Common myeloid progenitor, CD34-positive (primary cell): Measurements from ENCODE around the gene PTPRD.

Experiments used
- CTCF ChIA-PET: fragments of 350-600 bp; sonication (Branson Sonifier 250); formaldehyde crosslinking; loops from one replicate; lab custom pipeline; 2021; ENCODE audit warnings: antibody characterized with exemption; lab: Charles Lee
- POLR2A ChIA-PET: fragments of 350-600 bp; sonication (Branson Sonifier 250); formaldehyde crosslinking; loops from one replicate; lab custom pipeline; 2021; ENCODE audit warnings: antibody characterized with exemption; lab: Charles Lee
- DNase-seq, 3 donors: peaks; one replicate each; pipeline versions ENCODE4 v3.0.0 to v3.0.0-alpha.2; 2013
- H3K27ac ChIP-seq, 2 experiments: 1 replicate in 1 of 2; 2 replicates in 1 of 2; pipeline ENCODE4 v1.7.0; 2013; ENCODE audit warnings: inconsistent platforms in 2 of 2, low read length in 2 of 2, mild to moderate bottlenecking in 2 of 2, low read depth in 1 of 2, moderate library complexity in 1 of 2; ENCODE audit not compliant: severe bottlenecking in 2 of 2, insufficient read depth in 1 of 2, poor library complexity in 1 of 2
- H3K27me3 ChIP-seq, 5 experiments: replicated peaks in 2 of 5; 1 replicate in 3 of 5; 2 replicates in 2 of 5; pipeline versions ENCODE4 v1.6.1 to v1.7.0; 2013; ENCODE audit warnings: low read length in 4 of 5, mild to moderate bottlenecking in 2 of 5, moderate library complexity in 2 of 5, inconsistent platforms in 1 of 5; ENCODE audit not compliant: insufficient read depth in 5 of 5, control insufficient read depth in 4 of 5
- H3K36me3 ChIP-seq, 4 experiments: 1 replicate in 2 of 4; 2 replicates in 2 of 4; pipeline versions ENCODE4 v1.6.1 to v1.7.0; 2013; ENCODE audit warnings: low read length in 3 of 4, control low read depth in 1 of 4, mild to moderate bottlenecking in 1 of 4; ENCODE audit not compliant: control insufficient read depth in 4 of 4, insufficient read depth in 4 of 4
- H3K4me1 ChIP-seq, 4 experiments: 1 replicate in 3 of 4; 2 replicates in 1 of 4; pipeline versions ENCODE4 v1.6.1 to v1.7.1; 2013; ENCODE audit warnings: low read length in 3 of 4, mild to moderate bottlenecking in 3 of 4, control low read depth in 1 of 4, inconsistent platforms in 1 of 4, moderate library complexity in 1 of 4; ENCODE audit not compliant: control insufficient read depth in 4 of 4, insufficient read depth in 4 of 4; ENCODE audit errors: control extremely low read depth in 1 of 4
- H3K4me3 ChIP-seq, 7 experiments: 1 replicate in 4 of 7; 2 replicates in 3 of 7; pipeline versions ENCODE4 v1.5.1 to v1.7.0; 2013; ENCODE audit warnings: mild to moderate bottlenecking in 7 of 7, low read length in 6 of 7, moderate library complexity in 6 of 7, inconsistent platforms in 2 of 7, low read depth in 2 of 7, control low read depth in 1 of 7; ENCODE audit not compliant: insufficient read depth in 4 of 7, control insufficient read depth in 1 of 7; ENCODE audit errors: extremely low read depth in 1 of 7
- H3K9me3 ChIP-seq, 5 experiments: 1 replicate in 4 of 5; 2 replicates in 1 of 5; pipeline versions ENCODE4 v1.6.1 to v1.7.1; 2013; ENCODE audit warnings: low read length in 4 of 5, mild to moderate bottlenecking in 2 of 5, inconsistent platforms in 1 of 5, low read depth in 1 of 5, moderate library complexity in 1 of 5; ENCODE audit not compliant: control insufficient read depth in 4 of 5, insufficient read depth in 2 of 5; ENCODE audit errors: control extremely low read depth in 1 of 5
- WGBS: methylation state at CpG from one replicate; pipeline ENCODE4 v1.1.5; 2013; ENCODE audit not compliant: insufficient coverage; 5-methylcytosine and 5-hydroxymethylcytosine counted together

Gene PTPRD

DNA sequence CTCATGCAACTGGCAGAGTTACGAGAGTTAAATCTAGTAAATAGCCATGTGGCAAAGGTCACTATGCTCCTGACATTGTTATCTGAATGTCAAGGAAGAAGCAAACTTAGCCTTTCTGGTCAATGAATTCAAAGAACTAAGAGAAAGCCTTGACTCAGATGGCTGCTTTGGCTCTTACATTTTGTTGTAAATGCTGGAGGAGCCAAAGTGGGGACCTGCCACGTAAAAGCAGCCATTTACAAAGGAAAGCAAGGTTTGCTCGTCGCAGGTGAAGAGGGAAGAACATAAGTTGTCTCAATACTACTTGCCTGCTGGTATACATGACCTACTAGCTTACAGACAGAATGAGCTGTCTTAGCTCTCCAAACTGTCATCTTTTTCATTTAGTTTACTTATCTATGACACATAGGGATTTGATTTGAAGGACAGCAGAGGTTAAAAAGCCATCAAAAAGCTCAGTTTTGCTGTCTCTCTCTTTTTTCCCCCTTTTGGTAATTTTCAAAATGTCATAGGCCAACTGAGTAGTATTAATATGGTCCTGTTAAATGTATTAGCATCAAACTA lies 1760.4 kb downstream of the PTPRD start:
- Histone ChIP-seq H3K9me3 (no peaks in the 10 kb centered on the region), H3K4me1 (peaks cover 8 to 15% (median 10%) of the 10 kb centered on the region in 4 experiments), H3K27me3 (peaks cover 0 to 15% (median 4%) of the 10 kb centered on the region in 5 experiments), H3K36me3 (no peaks in the 10 kb centered on the region), H3K27ac (no peak overlapping the region), H3K4me3 (no peak overlapping the region)
- ChIA-PET POLR2A (no interaction called here), CTCF (interaction anchor here (2.6 kb wide), 1 partner anchor 367 kb away, joined by 8 read pairs; no protein-coding TSS in a partner anchor)
- 100% methylated on average over 4 of the region's 4 CpGs for WGBS
- no peak for DNase-seq

DNA sequence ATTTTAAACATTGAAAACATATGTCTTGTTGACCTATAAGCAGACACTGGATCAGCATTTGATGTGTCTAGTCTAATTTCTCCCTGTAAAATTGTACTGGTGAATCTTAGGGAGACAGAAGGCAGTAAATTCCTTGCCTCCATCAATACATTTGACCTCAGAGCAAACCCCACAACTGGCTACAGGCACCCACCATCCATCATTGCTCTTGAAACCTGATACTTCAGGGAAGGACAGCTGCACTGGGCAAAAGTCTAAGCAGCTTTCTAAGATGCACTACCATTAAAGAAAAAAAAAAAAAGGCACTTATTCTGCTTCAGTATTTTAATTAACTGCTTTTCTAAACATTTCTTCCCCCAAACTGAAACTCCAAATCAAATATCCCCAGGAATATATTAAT lies 1761.9 kb downstream of the PTPRD start:
- no peak overlapping the region for H3K27ac ChIP-seq
- CTCF ChIA-PET: interaction anchor here (1.4 to 1.5 kb wide), 2 partner anchors 26 to 334 kb away, joined by 3 to 5 read pairs; no protein-coding TSS in a partner anchor
- H3K27me3 ChIP-seq: peaks cover 0 to 7% (median 0%) of the 10 kb centered on the region in 5 experiments

DNA sequence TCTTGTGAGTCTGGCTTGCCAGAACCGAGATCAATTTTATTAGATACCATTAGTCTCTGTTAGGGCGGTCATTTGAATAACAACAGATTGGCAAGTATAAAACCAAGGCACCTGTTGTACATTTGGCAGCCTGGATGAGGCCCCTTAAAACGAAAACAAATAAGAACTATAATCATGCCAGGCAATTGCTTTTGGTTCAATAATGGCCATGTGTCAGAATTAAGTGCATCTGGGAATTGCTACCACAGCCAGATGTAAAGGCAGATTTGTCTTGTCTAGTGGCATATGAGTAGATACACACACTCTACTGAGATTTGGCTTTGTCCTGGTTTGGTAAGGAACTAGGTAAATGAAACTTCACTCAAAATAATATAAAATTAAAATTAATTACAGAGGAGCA lies 1767.0 kb downstream of the PTPRD start:
- Histone ChIP-seq H3K27ac (no peak overlapping the region), H3K4me3 (no peak overlapping the region), H3K36me3 (no peaks in the 10 kb centered on the region), H3K4me1 (no peaks in the 10 kb centered on the region), H3K9me3 (peaks cover 0 to 6% (median 1%) of the 10 kb centered on the region in 5 experiments), H3K27me3 (no peaks in the 10 kb centered on the region)
- WGBS: 95% methylated on average over 2 of the region's 3 CpGs
- no peak for DNase-seq
- CTCF ChIA-PET: interaction anchor here (1.2 to 1.5 kb wide), 3 partner anchors 11 to 360 kb away, joined by 3 to 4 read pairs (median 4); no protein-coding TSS in a partner anchor
- POLR2A ChIA-PET: no interaction called here

More for the DNA sequence above, 1761.9 kb downstream of the PTPRD start:
- Histone ChIP-seq H3K4me3 (no peak overlapping the region), H3K9me3 (no peaks in the 10 kb centered on the region), H3K36me3 (no peaks in the 10 kb centered on the region), H3K4me1 (peaks cover 0 to 3% (median 1%) of the 10 kb centered on the region in 4 experiments)
- DNase-seq: no peak
- POLR2A ChIA-PET: no interaction called here

DNA sequence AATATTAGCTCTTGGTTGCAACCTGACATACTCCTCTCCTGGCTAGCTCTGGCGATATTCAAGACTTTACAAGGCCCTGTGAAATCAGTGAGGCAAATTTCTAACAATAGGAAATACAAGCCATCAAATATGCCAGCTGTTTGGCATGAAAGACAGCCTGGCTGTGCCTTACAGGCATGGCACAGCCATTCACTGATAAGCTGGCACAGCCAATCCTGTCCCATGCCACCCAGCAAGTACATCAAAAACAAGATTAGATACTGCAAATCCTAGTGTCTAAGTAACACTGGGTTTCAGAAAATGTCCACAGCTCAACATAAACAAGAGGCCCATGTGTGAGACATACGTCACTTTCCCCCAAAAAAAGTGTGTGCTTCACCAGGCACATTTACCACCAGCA lies 1767.4 kb downstream of the PTPRD start:
- H3K36me3 ChIP-seq: no peaks in the 10 kb centered on the region
- no peak for DNase-seq
- H3K27ac ChIP-seq: no peak overlapping the region
- POLR2A ChIA-PET: interaction anchor here (0.6 kb wide), 1 partner anchor 186 kb away, joined by 3 read pairs; no protein-coding TSS in a partner anchor
- H3K4me3 ChIP-seq: no peak overlapping the region
- CTCF ChIA-PET: interaction anchor here (0.7 to 1.5 kb wide), 4 partner anchors 10 to 360 kb away, joined by 3 to 4 read pairs (median 4); no protein-coding TSS in a partner anchor
- no peaks in the 10 kb centered on the region for H3K27me3 ChIP-seq
- WGBS: 50% methylated on average over 2 of the region's 2 CpGs
- H3K9me3 ChIP-seq: peaks cover 0 to 6% (median 1%) of the 10 kb centered on the region in 5 experiments
- H3K4me1 ChIP-seq: no peaks in the 10 kb centered on the region

DNA sequence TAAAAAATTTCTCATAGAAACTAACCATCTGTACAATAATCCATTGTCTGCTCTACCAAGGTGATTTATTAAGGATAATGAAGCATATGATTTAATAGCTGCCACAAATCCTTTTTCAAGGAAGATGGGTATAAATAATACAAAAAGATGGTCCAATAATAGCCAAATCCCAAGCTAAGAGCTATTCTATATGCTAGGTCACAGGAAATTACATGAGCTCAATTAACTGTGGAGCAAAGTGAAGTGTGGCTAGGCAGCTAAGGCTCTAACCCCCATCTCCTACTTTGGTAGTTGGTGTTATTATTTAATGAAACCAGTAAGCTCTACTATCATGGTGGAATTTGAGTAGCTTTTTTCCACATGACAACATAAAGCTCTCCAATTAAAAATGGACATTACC lies 1768.3 kb downstream of the PTPRD start:
- H3K4me1 ChIP-seq: no peaks in the 10 kb centered on the region
- H3K36me3 ChIP-seq: no peaks in the 10 kb centered on the region
- no peaks in the 10 kb centered on the region for H3K27me3 ChIP-seq
- no peak for DNase-seq
- peaks cover 0 to 6% (median 1%) of the 10 kb centered on the region in 5 experiments for H3K9me3 ChIP-seq
- no peak overlapping the region for H3K4me3 ChIP-seq
- POLR2A ChIA-PET: no interaction called here
- CTCF ChIA-PET: interaction anchor here (1.2 to 1.5 kb wide), 3 partner anchors 9 to 359 kb away, joined by 3 to 4 read pairs (median 4); no protein-coding TSS in a partner anchor
- no peak overlapping the region for H3K27ac ChIP-seq

DNA sequence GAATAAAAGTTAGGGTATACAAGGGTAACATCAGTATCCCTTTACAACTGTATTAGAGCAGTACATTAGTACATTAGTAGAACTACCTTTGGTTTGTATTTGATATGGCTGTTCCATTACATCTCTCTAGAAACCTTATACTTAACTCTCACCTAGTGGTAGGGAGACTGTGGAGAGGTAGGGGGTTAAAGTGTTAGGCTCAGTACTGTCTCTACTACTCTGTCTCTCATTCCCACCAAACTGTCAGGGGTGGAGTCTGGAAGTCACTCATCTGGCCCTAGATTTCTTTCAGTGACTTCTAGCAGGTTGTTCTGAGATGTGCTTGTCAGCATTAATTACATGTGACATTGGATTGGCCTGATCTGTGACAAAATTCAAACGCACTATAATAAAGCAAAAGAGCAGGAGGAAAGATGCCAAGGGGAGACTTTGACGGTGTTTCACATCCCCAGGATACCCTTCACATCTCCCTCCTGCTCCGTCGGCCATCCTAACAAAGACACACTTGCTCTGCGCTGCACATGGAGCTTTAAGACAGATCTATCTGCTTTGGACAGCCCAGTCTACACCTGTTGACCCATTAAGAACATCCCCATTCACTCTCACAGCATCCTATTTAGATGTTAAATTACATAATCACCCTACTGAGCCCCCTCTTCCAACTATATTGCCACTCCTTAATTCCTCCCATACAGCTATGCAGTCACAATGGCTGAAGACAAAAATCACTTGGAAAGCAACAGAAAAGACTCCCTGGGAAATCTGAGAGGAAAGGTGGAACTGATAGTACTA lies 1770.2 kb downstream of the PTPRD start:
- ChIA-PET CTCF (interaction anchor here (0.9 kb wide), 1 partner anchor 9 kb away, joined by 3 read pairs; no protein-coding TSS in a partner anchor), POLR2A (no interaction called here)
- DNase-seq: no peak
- H3K4me1 ChIP-seq: no peaks in the 10 kb centered on the region
- no peaks in the 10 kb centered on the region for H3K27me3 ChIP-seq
- no peak overlapping the region for H3K27ac ChIP-seq
- peaks cover 0 to 6% (median 1%) of the 10 kb centered on the region in 5 experiments for H3K9me3 ChIP-seq
- H3K36me3 ChIP-seq: no peaks in the 10 kb centered on the region
- H3K4me3 ChIP-seq: no peak overlapping the region
- 98% methylated on average over 5 of the region's 5 CpGs for WGBS

DNA sequence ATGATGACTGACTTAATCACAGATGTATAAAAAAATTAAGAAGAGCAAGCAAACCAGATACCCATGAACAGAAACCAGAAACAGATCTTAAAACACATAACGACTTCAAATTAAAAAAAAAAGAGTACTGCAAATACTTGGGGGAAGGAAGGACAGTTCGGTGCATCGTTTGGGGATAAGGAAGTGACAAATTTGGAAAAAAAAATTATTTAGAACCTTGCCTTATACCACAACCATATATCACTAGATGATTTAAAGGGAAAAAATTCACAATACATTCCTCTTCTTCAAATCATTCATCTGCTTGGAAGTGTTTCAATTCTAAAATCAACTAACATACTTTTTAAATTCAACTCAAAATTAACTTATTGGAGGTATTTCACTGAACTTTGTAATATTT lies 1774.7 kb downstream of the PTPRD start:
- Histone ChIP-seq H3K36me3 (no peaks in the 10 kb centered on the region), H3K27ac (no peak overlapping the region), H3K4me3 (no peak overlapping the region), H3K27me3 (no peaks in the 10 kb centered on the region), H3K4me1 (no peaks in the 10 kb centered on the region), H3K9me3 (peaks cover 0 to 3% (median 0%) of the 10 kb centered on the region in 5 experiments)
- CTCF ChIA-PET: no interaction called here
- POLR2A ChIA-PET: no interaction called here
- no peak for DNase-seq
- no CpG with 5 or more reads among the region's 3 CpGs for WGBS
